H54 (cell line): ENCODE measurements around the gene PXT1.
"Not testable (repeated sequence)": the region's sequence is repeated elsewhere in the genome, so short reads cannot be mapped to it uniquely, and the experiment has no call there.

Source experiments
- DNase-seq: peaks from one replicate; pipeline ENCODE4 v3.0.0; 2011; ENCODE audit warnings: low spot score, mixed read lengths; ENCODE audit not compliant: insufficient read length
- FAIRE-seq: peaks from 3 replicates; lab custom pipeline; 2011; peaks lifted over from hg19 to GRCh38; lab: Jason Lieb, UNC
- POLR2A ChIP-seq: IDR thresholded peaks from 2 replicates; pipeline ENCODE4 v1.6.1; 2011; ENCODE audit warnings: low read depth, mild to moderate bottlenecking, low read length

PXT1 gene

DNA sequence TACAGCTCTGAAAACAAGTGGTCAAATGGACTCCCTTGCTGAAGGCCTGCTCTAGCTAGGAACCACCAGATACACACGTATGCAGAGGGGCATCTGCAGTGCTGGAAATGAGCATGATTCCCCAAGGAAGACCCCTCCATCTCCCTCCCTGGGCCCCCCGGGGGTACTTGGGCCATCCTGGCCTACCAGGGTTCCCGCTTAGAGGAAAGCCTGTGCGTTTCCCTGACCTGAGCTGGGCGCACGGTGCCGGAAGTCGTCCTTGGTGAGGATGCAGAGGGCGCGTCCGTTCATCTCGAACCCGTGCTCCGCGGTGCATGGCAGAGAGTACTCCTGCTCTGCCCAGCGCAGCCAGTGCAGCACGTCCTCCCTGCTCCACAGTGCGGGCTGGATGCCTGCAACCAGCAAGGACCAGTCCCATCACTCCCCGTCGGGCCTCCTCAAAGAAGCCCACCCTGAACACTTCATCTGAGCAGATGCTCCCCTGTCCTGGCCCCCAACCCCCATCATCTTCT is 67.0 kb downstream of the PXT1 start:
- FAIRE-seq (no peak), DNase-seq (no peak)
- no peak for TF ChIP-seq POLR2A

DNA sequence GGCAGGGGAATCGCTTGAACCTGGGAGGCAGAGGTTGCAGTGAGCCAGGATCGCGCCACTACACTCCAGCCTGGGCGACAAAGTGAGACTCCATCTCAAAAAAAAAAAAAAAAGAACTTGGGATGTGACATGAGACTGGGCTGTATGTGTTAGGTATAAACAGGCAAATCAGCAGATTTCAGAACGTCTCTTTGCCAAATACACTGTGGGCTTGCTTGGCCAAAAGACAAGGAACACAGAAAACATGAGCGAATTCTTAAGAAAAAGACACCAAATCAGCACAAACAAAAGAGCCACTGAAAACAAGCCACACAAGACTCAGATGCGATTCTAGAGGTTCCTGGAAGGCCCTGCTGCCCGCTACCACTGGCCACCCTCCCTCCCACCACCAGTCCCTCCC is 67.7 kb downstream of the PXT1 start:
- no peak for DNase-seq
- no peak for FAIRE-seq
- TF ChIP-seq POLR2A: no peak

- DNase-seq (no peak), FAIRE-seq (no peak)
- TF ChIP-seq POLR2A: no peak
These were observed 68.5 kb downstream of the PXT1 start for GRCh38 chr6:36374194-36374593.

- FAIRE-seq (no peak), DNase-seq (no peak)
These were observed 69.2 kb downstream of the PXT1 start for GRCh38 chr6:36373368-36374019.

GRCh38 chr6:36372088-36372487 is 70.6 kb downstream of the PXT1 start:
- TF ChIP-seq POLR2A: no peak
- no peak for FAIRE-seq
- no peak for DNase-seq

More at GRCh38 chr6:36373368-36374019, 69.2 kb downstream of the PXT1 start:
- no peak for TF ChIP-seq POLR2A

GRCh38 chr6:36371211-36371610 is 71.4 kb downstream of the PXT1 start:
- DNase-seq (no peak), FAIRE-seq (no peak)
- TF ChIP-seq POLR2A: no peak

DNA sequence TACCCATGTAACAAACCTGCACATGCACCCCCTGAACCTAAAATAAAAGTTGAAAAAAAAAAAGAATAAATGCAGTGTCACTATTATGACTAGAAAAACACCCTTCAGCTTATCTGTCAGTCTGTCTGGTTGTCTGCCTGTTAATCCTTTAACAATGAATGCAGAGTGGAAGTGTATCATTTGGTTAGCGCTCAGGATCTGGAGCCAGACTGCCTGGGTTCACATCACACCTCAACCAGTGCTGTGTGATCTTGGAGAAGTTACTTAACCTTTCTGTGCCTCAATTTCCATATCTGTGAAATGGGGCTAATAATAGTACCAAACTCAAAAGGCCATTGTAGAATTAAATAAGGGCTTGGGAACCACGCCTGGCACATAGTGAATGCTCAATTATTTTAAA is 72.0 kb downstream of the PXT1 start:
- no peak for TF ChIP-seq POLR2A
- FAIRE-seq (no peak), DNase-seq (no peak)

DNA sequence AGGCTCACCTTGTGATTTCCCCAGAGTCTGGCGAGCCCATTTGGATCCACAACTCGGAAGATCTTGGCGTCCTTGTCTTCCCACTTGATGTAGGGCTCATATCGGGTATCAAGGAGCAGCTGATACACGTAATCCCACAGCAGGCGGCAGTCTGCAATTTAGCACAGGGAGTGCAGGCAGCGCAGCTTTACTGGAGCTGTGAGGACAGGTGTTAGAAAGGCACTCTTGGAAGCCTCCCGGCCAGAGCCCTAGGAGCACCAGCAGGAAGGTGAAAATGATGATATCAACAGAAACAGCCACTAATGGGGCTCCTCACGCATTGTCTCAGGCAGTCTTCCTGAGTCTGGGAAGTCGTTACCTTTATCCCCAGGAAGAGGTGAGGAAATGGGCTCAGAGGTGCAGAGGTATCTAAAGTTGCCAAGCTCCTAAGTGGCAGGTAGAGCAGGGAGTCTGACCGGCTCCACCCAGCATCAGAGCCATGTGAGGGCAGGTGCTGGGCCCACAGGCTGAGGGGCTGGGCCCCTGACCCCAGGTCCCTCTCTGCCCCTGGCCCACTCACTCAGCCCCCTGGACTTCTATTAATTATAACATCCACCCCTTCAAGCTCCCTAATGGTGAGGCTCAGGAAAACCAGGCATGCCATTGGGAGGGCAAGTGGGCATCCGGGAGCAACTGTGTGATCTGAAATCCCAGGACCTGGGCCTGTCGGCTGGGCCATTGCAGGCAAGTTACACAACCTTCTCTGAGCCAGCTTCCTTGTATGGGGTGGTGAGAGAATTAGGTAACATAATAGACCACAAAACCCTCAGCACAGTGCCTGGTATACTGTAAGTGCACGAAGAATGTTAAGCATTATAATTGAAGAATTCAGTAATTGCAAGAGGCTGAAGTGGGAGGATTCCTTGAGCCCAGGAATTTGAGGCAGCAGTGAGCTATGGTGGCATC is 73.5 kb downstream of the PXT1 start:
- FAIRE-seq (no peak), DNase-seq (no peak)
- no peak for TF ChIP-seq POLR2A

DNA sequence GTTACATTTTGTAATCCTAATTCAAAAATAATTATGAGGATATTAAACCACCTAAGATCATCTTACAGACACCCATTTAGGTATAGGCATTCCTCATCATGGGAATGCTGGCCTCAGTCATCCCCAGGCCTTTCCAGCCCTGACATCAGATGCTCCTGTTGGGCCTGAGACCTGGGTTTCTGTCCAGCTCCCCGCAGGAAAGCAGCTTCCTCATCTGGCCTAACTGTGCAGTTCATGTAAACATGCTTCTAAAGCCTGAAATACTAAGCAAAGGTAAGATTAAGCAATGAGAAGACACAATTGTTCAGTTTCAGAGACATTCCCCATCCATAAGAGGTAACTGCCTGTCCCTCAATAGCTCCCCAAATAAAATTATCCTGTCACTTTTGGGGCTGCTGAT is 74.2 kb downstream of the PXT1 start:
- TF ChIP-seq POLR2A: no peak
- no peak for FAIRE-seq
- no peak for DNase-seq

DNA sequence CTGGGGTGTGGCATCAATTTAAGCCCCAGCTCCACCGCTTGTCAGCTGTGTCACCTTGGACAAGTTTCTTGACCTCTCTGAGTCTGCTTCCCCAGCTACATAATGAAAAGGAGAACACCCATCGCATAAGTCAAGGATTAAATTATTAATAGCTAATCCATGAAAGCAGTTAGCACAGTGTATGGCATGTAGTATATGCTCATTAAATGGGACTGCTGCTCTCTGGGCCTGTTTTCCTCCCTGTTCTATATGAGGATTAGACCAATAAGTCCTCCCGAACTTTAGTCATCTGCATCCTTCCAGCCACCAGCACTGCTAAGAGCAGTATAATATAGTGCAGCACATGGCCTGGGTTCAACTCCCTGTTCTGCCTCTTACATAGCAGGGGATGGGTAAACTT is 74.9 kb downstream of the PXT1 start:
- FAIRE-seq: no peak
- no peak for TF ChIP-seq POLR2A
- DNase-seq: no peak

DNA sequence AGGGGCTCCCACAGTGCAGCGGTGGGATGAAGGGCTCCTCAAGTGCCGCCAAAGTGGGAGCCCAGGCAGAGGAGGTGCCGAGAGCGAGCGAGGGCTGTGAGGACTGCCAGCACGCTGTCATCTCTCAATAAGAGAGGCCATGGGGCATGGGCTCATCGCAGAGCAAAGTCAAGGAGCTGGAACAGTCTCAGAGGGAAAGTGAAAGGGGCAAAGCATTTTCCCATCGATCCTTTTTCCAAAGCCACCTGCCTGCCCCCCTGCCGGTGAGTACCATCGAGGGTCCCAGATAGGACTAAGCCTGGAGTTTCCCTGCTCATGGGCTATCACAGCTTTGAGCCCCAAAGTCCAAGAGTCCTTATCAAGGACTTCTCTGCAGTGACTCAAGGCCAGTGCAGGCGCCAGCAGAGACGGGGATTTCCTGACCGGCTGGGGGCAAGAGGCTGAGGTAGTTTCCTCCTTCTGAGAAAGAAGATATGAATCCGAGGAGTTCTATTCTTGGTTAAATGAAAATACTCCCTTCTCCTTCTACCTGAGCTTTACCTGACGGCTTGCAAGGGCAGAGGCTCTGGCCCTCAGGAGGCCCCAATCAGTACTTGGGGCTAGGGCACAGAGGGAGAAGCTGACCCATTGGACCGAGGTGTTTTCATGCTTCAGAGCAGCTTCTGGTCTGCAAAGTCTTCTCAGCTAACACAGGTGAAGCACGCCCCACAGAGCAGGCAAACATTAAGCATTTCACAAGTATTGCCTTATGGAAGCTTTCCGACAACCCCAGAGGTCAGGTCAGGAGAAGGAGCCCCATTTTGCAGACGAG is 77.8 kb downstream of the PXT1 start:
- DNase-seq (no peak), FAIRE-seq (no peak)
- no peak for TF ChIP-seq POLR2A

- not testable (repeated sequence) for FAIRE-seq, DNase-seq
These were observed 78.5 kb downstream of the PXT1 start for GRCh38 chr6:36364061-36364635.

GRCh38 chr6:36363371-36363752 is 79.3 kb downstream of the PXT1 start:
- FAIRE-seq, DNase-seq: not testable (repeated sequence)
